Measurements from ENCODE around the gene PDE6B.
A peak's percentile ranks its signal among the peaks of the same experiment; 100 is the strongest.
"Not testable (repeated sequence)": the region's sequence is repeated elsewhere in the genome, so short reads cannot be mapped to it uniquely, and the experiment has no call there.

Gene PDE6B

DNA sequence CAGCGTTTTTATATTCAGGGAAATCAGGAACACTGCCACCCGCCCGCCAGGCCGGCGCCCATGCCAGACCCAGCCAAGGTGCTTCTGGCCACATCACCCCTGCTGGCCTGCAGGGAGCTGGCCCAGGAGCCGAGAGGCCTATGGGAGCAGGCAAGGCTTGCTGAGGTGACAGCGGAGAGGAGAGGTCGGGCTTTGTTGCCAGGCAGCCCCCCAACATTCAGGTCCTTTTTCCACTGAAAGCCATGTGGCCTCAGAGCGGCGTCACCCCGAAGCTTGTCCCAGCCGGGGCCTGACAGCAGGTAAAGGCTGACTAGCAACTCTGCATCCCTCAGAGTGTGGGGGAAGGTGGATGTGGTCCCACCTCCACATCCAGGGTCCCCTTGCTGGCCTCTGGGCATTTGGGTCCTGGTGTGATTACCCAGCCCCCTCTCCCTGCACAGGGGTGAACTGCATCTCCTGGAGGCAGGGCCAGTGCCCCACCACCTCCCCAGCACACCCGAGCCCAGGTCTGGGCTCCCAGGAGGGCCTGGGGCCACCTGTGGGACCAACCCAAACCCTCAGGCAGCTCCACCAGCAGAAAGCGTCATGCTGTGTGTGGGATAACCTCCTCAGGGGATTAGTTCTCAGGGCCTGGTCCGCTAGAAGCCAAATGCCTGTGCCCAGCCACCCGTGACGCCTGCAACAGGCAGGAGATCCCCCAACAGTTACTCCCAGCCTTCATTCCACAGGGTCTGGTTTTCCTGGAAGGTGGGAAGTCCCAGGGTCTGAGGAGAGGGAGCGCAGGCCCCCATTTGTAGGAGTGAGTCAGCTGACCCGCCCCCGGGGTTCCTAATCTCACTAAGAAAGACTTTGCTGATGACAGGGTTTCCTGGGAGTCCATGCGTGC is at the start of gene PDE6B:
PDE6B (plus strand) TSS at position 869 of the 886 bp plus-strand sequence. CDS start 54 bp downstream, outside the sequence.
- DNase-seq (ENCODE audit: low spot score), result no peak

DNA sequence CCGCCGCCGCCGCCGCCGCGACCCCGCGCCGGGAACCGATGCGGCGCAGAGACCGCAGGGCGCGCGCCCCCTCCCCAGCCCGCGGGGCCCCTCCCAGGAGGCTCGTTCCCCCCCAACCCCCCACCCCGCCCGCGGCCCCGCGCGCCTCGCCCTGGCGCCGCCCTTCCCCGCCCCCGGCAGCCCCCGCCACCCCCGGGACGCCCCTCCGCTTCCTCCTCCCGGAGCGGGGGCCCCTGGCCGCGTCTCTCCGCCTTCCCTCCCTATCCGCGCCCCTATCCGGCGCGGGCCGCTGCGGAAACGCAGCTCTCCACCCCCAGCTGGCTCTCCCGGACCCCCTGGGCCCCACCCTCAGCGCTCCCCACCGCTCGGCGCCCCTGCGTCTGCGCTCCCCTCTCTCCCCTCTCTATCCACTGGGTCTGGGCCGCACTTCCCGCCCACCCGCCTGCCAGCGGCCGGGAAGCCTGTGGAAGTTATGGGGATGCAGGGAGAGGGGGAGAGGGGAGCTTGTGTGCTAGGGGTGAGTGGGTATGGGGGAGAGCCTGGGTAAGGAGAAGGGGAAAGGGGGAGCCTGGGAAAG is 49.0 kb upstream of the PDE6B start, which contains the start of gene TMEM271:
TMEM271 (minus strand) TSS at position 51 of the 577 bp plus-strand sequence. CDS start 233 bp downstream, outside the sequence.
- DNase-seq (ENCODE audit: low spot score), result no peak

DNA sequence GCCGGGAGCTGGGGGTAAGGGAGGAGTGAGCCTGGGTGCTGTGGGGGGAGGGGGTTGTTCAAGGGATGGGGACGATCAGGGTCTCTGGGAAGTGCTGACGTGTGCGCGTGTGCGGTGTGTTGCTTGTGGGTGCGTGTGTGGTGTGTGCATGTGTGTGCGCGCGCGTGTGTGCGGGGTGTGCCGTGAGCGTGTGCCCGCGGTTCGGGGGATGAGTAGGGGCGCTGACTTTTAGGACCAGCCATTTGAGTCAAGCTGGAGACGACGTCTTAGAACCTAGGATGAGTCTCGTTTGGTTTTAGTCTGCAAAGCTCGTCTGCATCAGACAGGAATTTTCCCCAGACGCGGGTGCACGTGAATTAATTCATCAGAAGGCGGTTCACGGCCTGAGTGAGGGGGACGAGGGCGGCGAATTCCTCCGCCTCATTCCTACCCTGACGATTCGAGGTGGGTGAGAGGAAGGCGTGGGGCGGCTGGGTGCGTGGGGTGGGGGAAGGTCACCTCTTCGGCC is 48.3 kb upstream of the PDE6B start:
- no peak for DNase-seq (ENCODE audit: low spot score)

DNA sequence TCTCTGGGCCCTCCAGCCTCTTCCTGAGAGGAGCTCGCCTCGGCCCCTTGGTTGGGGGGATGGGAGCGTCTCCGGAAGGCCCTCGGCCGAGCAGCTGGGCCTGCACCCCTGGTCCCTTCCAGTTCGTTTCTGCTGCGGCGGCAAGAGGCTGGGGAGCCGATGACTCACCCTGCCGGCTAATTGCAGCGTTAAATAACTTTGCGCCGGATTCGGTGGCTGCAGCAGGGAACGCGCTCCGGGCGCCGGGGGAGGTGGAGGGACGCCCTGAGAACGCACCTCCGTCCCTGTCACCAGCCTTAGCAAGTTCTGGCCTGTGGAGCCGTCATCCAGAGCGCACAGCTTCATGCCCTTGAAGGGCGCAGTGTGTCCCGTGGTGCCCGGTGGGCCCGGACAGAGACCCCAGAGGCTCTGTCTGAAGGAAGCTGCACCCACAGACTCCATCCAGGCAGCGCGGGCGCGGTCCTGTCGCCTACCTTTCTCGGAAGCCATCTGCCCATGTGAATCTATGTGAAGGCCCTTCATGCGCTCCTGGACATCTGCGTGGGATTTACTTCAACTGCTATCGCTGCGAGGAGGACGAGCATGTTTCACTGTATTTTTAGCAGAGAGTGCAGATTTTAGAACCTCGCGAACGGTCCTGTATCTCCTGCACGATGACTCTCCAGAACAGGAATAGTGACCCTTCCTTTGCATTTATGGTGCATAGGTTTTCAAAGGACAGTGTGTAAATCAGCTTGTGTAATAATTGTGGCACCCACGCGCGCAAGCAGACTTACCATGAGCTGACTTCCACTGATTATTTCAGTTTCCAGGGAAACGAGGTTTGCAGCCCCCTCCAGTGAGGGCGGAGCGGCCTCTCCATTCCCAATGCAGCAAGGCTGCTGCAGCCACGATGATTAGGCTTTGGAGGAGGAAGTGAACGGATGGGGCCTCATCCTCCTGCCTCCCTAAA is 47.6 kb upstream of the PDE6B start:
- DNase-seq (ENCODE audit: low spot score), result peak; percentile 19

DNA sequence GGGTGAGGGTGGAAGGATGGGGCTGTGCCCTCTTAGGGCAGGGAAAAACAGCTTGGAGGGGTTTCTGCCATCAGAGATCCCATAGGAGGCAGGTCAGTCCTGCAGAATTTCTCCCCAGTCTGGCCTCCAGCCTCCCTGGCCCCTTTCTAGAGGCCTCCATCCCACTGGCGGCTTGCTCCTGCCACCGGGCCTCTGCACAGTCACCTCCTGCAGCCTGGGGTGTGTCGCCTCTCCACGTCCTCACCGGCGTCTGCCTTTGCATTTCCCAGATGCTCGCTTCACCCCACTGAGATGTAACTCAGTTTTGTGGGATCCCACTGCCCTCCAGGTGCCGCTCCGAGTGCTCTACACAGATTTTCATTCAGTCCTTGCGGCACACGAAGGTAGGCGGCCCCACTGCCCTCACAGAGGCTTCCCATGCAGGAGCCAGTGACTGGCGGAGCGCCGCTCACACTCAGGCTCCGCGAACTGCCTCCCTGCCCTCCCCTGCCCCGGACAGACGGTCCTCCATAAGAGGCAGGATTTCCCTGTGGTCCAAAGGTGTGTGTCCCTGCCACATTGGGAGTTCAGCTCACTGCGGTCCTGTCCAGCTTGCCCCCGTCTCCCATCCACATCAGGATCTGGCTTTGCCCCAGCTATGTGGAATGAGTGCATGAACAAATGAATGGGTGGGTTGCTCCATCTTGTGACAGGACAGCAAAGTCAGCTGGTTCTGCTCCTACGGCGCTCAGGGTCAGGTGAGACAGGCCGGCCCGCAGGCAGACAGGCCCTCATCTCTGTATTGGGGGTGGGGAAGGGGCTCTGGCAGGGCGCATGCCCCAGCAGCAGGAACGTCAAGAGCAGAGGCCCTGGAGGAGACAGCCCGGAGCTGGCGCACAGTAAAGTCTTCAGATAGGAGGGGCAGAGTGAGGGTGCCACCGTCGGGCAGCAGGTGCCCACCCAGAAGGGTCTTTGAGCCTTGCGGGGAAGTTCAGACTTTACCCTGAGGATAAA is 46.6 kb upstream of the PDE6B start:
- no peak for DNase-seq (ENCODE audit: low spot score)

DNA sequence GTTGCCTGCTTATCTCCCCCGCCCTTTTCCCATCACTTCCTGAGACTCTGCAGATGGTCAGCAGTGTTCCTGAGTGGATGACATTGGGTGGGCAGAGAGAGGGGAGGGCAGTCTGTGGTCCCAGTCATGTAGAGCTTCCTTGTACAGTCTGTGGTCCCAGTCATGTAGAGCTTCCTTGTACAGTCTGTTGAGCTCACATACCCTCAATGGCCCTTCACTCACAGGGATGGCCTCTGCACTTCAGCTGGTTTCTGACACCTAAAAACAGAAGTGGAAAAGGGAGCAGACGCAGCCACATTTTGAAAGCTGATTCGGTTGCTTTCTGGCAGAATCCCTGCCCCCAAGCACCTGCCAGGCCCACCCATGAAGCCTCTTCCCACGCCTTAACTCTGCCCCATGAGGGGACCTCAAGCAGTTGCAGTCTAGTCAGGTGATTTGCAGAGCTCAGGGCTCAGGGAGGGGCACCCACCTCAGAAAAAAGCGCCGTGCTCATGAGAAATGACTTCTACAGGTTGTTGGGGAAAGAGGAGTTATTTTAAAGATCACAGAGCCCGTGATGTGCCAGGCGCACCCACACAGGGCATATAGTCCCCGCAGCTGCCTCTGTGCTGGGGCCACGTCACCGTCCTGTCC is 45.7 kb upstream of the PDE6B start:
- no peak for DNase-seq (ENCODE audit: low spot score)

DNA sequence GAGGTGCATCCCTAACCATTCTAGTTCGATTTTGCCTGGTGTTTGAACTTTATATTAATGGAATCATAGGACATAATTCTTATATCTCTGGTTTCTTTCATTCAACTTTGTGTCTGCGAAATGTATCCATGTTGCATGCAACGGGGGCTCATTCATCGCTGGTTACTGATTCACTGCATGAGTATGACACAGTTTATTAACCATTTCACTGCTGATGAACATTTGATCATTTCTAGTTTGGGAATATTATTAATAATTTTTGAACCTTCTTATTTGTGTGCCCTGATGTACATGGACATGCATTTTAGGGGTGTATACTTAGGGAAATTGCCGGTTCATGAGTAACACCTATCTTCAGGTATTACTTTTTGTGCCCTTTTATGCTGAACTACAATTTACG is 44.2 kb upstream of the PDE6B start:
- no peak for DNase-seq (ENCODE audit: low spot score)

DNA sequence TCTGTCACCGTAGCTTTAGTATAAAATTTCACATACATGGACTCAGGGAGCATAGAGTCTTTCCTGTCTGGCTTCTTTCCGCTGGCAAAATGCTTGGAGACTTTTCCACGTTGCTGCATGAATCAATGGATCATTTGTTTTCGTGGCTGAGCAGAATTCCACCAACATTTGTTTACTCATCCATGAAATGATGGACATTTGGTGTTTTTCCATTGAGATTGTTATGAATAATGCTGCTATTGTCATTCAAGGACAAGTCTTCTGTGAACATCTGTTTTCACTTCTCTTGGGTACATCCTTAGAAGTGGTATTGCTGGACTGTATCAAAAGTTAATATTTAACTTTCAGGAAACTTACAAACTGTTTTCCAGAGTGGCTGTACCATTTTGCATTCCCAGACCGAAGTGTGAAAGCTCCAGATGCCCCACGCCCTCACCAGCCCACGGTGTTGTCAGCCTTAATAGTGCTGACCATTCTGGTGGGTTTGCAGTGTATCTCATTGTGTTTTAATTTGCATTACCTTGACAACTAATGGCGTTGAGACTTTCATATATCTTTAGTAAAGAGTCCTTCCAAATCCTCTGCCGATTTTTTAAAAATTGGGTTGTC is 43.5 kb upstream of the PDE6B start:
- no peak for DNase-seq (ENCODE audit: low spot score)

DNA sequence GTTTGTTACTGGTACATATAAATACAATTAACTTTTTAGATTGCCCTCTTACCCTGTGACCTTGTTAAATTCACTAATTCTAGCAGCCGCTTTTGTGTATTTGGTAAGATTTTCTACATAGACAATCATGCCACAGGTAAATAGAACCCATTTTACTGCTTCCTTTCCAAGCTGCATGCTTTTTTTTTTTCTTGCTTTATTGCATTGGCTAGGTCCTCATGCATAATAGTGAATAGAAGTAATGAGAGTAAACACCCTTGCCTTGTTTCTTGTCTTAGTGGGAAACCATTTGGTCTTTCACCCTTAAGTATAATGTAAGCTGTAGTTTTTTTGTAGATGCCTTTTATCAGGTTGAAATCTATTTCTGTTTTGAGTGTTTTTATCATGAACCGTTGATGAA is 41.6 kb upstream of the PDE6B start:
- no peak for DNase-seq (ENCODE audit: low spot score)

DNA sequence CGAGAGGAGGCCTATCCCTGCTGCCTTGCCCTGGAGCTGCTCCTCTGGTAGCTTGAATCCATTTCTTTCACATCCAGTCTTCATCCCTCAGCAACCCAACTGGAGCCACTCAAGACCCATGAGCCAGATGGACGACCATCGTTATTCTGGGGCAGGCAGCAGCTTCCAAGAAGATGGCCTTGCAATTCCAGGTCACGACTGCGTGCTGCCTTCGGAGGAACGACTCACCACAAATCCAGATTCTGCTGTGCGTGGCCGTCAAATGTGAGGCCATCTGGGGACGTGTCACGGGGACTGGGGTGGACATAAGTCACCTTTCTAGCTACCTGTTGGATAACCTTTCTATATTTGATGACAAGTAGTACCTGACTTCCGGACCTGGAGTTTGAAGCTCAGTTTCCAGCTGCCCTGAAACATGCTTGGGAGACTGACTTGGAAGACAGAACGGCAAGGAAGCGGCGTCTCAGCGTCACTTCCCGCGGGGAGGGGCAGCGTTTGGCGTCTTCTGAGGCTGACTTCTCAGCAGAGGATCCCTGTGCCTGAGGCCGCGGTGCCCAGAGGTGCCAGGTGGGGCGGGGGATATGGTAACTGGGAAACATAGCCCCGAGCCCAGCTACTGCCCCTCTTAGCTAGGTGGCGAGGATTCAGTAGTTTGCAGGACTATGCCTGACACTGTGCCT is 37.6 kb upstream of the PDE6B start:
- DNase-seq (ENCODE audit: low spot score), result no peak

DNA sequence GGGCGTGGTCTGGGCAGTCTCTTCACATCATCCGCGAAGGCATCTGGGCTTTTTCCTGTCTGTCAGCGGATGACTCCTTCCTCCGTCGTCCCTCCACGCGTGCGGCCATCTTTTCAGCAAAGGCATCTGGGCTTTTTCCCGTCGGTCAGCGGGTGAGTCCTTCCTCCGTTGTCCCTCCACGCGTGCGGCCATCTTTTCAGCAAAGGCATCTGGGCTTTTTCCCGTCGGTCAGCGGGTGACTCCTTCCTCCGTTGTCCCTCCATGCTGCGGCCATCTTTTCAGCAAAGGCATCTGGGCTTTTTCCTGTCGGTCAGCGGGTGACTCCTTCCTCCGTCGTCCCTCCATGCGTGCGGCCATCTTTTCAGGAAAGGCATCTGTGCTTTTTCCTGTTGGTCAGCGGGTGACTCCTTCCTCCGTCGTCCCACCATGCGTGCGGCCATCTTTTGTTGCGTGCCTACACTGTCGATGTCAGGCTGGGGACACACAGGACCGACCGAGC is 37.0 kb upstream of the PDE6B start:
- DNase-seq (ENCODE audit: low spot score), result no peak

DNA sequence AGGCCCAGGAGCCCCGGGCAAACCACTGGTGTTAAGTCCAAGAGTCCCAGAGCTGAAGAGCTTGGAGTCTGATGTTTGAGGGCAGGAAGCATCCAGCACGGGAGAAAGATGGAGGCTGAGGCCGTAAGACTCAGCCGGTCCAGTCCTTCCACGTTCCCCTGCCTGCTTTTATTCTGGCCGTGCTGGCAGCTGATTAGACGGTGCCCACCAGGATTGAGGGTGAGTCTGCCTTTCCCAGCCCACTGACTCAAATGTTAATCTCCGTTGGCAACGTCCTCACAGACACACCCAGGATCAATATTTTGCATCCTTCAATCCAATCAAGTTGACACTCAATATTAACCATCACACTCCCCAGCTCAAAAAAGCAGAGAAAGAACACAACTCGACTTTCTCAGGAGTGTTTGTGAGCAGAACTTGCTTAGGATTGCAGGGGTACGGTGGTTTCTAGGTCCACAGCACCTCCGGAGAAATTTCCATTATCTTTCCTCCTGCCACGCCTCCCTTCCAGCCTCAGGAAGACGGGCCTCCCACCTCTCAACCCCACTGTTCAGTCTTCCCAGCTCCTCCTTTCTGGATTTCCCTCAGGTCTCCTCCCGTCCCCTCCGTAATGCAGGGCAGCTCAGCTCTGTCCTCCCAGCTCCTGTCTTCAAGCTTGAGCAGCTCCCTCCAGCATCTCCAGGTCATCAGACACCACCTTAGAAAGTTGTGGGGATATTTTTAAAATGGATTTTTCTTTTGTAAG is 36.0 kb upstream of the PDE6B start:
- DNase-seq (ENCODE audit: low spot score), result no peak

DNA sequence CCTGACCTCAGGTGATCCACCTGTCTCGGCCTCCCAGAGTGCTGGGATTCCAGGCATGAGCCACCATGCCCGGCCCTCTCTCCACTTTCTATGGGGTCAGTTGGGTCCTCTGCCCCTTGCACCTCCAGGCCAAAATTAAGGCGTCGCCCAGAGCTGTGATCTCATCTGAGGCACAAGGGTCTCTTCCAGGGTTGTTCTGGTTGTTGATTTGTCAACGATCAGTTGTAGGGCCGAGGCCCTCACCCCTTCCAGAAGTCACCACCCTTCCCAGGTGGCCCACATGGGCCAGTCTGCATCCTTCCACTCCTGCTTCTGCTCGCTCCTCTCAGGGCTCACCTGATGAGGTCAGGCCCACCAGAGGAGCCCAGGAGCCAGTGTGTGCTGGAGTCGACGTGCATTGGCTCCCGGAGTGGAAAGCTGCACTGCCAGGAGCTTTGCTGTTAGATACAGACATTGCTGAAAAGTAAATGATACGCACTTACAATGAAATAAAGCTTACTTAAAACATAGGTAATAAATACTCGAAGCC is 35.0 kb upstream of the PDE6B start:
- DNase-seq (ENCODE audit: low spot score), result no peak

DNA sequence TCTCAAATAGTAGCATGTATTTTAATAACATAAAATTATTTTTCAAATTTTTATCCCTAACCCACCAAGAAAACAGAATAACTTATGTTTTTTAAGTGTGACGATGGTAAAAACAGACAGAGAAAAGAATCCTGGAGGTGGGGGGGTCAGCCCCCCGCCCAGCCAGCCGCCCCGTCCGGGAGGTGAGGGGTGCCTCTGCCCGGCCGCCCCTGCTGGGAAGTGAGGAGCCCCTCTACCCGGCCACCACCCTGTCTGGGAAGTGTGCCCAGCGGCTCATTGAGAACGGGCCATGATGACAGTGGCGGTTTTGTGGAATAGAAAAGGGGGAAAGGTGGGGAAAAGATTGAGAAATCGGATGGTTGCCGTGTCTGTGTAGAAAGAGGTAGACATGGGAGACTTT is 33.2 kb upstream of the PDE6B start:
- DNase-seq (ENCODE audit: low spot score), result not testable (repeated sequence)

DNA sequence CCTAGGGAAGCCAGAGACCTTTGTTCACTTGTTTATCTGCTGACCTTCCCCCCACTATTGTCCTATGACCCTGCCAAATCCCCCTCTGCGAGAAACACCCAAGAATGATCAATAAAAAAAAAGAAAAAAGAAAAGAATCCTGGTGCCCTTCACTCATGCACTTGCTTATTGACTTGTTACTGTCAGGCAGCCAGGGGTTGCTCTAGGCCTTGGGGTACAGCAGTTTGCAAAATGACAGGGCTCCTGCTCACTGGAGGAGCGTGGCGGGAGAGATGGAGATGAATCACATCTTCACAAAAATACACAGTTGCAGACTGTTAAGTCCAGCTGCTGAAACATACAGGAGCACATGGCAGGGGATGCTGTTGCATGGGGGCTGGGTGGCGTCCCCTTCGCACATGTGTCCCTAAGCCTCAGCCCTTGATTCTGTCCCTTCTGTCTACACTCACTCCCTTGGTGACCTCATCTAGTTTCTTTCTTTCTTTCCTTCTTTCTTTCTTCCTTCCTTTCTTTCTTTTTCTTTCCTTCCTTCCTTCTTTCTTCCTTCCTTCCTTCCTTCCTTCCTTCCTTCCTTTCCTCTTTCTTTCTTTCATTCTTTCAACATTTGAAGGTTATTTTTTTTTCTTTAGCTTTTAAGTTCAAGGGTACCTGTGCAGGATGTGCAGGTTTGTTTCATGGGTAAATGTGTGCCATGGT is 32.4 kb upstream of the PDE6B start:
- DNase-seq (ENCODE audit: low spot score), result no peak

DNA sequence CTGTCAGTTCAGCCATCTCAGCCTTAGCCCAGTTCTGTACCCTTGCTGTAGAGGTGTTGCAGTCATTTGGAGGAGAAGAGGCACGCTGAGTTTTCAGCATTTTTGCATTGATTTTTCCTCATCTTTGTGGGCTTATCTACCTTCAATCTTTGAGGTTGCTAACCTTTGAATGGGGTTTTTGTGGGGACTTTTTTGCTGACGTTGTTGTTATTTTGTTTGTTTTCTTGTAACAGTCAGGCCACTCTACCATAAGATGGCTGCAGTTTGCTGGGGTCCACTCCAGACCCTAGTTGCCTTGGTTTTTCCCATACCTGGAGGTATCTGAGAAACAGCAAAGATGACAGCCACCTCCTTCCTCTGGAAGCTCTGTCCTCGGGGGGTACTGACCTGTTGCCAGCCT is 26.4 kb upstream of the PDE6B start:
- no peak for DNase-seq (ENCODE audit: low spot score)

DNA sequence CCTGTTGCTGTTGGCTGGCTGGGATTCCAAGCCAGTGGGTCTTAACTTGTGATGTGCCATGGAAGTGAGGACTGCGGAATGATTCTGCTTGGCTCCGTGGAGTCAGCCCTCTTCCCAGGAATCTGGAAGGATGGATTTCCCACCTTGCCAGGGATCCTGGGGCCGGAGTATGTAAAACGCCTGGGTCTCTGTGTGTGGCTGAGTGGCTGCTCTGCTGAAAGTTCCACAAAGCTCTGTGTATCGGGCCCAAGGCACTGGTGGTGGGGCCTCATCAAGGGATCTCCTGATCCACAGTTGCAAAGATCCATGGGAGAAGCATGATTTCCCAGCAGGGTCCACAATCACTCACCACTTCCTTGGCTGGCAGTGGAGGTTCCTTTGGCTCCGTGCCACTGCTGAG is 25.2 kb upstream of the PDE6B start:
- DNase-seq (ENCODE audit: low spot score), result no peak

All from activated CD4-positive, alpha-beta T cell treated with anti-CD3 and anti-CD28 coated beads, Interleukin-2, Interleukin-4, amounts not matched to agents 100 ng/mL and 50 ng/mL, durations not matched to agents 16 hours and 8 hours (primary cell).